Fibroblast of lung (primary cell): ENCODE measurements around the gene CACNA1E. TPM values are rescaled to one million over a fixed set of nuclear protein-coding genes. Genes with fewer than 3 reads are reported as not detected.
A peak's percentile ranks its signal among the peaks of the same experiment; 100 is the strongest.

Experiments
- DNase-seq, 2 donors: peaks; one replicate each; pipeline versions ENCODE4 v3.0.0 to v3.0.0-alpha.2; 2010; ENCODE audit warnings: low read depth in 2 of 2
- H2AFZ ChIP-seq: 2 replicates; pipeline ENCODE4 v1.5.1; 2012; ENCODE audit warnings: low read length, control low read depth, inconsistent platforms
- H3K27ac ChIP-seq: 2 replicates; pipeline ENCODE4 v1.5.1; 2011; ENCODE audit warnings: low read length, control low read depth; ENCODE audit not compliant: insufficient read depth
- H3K27me3 ChIP-seq: 2 replicates; pipeline ENCODE4 v1.5.1; 2011; ENCODE audit warnings: mild to moderate bottlenecking, low read length; ENCODE audit not compliant: control insufficient read depth, insufficient read depth
- H3K36me3 ChIP-seq: 2 replicates; pipeline ENCODE4 v1.5.1; 2011; ENCODE audit warnings: low read length; ENCODE audit not compliant: control insufficient read depth, insufficient read depth
- H3K4me1 ChIP-seq: 2 replicates; pipeline ENCODE4 v1.5.1; 2011; ENCODE audit warnings: low read length; ENCODE audit not compliant: control insufficient read depth, insufficient read depth; ENCODE audit errors: extremely low read depth
- H3K4me2 ChIP-seq: 2 replicates; pipeline ENCODE4 v1.5.1; 2011; ENCODE audit warnings: low read length, control low read depth; ENCODE audit not compliant: insufficient read depth; ENCODE audit errors: extremely low read depth
- H3K4me3 ChIP-seq, 4 experiments: fragments of 200-600 bp in 1 of 4; sonication (generic) in 1 of 4; replicated peaks in 1 of 4; 2 replicates each; pipeline ENCODE4 v1.5.1; 2011 to 2016; ENCODE audit warnings: low read length in 4 of 4, low read depth in 3 of 4, mild to moderate bottlenecking in 3 of 4, control low read depth in 2 of 4, inconsistent platforms in 1 of 4, mixed read lengths in 1 of 4; ENCODE audit not compliant: insufficient read depth in 1 of 4; ENCODE audit errors: control extremely low read depth in 1 of 4
- H3K79me2 ChIP-seq: 2 replicates; pipeline ENCODE4 v1.5.1; 2012; ENCODE audit warnings: mild to moderate bottlenecking, low read length, inconsistent platforms; ENCODE audit not compliant: control insufficient read depth, insufficient read depth
- H3K9ac ChIP-seq: 2 replicates; pipeline ENCODE4 v1.5.1; 2011; ENCODE audit warnings: mild to moderate bottlenecking, low read length, control low read depth; ENCODE audit not compliant: insufficient read depth
- H3K9me3 ChIP-seq: 2 replicates; pipeline ENCODE4 v1.5.1; 2012; ENCODE audit warnings: low read depth, low read length; ENCODE audit not compliant: control insufficient read depth, insufficient read depth
- H4K20me1 ChIP-seq: 2 replicates; pipeline ENCODE4 v1.5.1; 2011; ENCODE audit warnings: low read length; ENCODE audit not compliant: control insufficient read depth, insufficient read depth; ENCODE audit errors: extremely low read depth
- CTCF ChIP-seq, 2 donors: IDR thresholded peaks in 1 of 2; conservative IDR thresholded peaks in 1 of 2; 1 replicate in 1 of 2; 2 replicates in 1 of 2; pipeline ENCODE4 v1.5.1; 2011 to 2012; ENCODE audit warnings: low read length in 2 of 2, control low read depth in 1 of 2, inconsistent platforms in 1 of 2, low read depth in 1 of 2, mild to moderate bottlenecking in 1 of 2
- EZH2 ChIP-seq: IDR thresholded peaks from 2 replicates; pipeline ENCODE4 v1.5.1; 2012; ENCODE audit warnings: low read length, control low read depth, mild to moderate bottlenecking; ENCODE audit errors: missing control alignments
- polyA plus RNA-seq, 2 donors: library from polyadenylated mRNA; depleted of rRNA in 1 of 2; stranded (reverse) in 1 of 2; unstranded in 1 of 2; fragments of >200 nt; gene quantifications; 2 replicates each; pipeline ENCODE4 v1.2.1, GENCODE V29; 2011 to 2012; ENCODE audit warnings: missing spikeins in 1 of 2
- total RNA-seq: library from RNA; depleted of rRNA; stranded (reverse); fragments of >200 nt; gene quantifications from 2 replicates; pipeline ENCODE4 v1.2.1, GENCODE V29; 2014

Gene CACNA1E
- total and polyA plus RNA-seq, 2 donors (not counting 1 experiment from before 2014, with no cell fraction given) = 0.01 TPM; not detected in 1

GRCh38 chr1:181568736-181569135 lies 85.4 kb downstream of the CACNA1E start:
- Histone ChIP-seq H3K79me2 (no peaks in the 10 kb centered on the region), H3K4me3 (no peak overlapping the region), H3K27me3 (no peaks in the 10 kb centered on the region), H3K36me3 (no peaks in the 10 kb centered on the region), H4K20me1 (no peaks in the 10 kb centered on the region), H3K9me3 (no peaks in the 10 kb centered on the region), H3K27ac (no peak overlapping the region), H3K9ac (no peak overlapping the region), H3K4me2 (no peak overlapping the region), H2AFZ (no peak overlapping the region), H3K4me1 (no peaks in the 10 kb centered on the region)
- TF ChIP-seq EZH2 = no peak
- no peak for TF ChIP-seq CTCF (conservative IDR thresholded peaks at IDR 0.05 in 1 of 2, IDR thresholded peaks at IDR 0.05 in 1 of 2; ENCODE audit: low read depth in 1 of 2, low read length in 2 of 2)
- DNase-seq = no peak

GRCh38 chr1:181577475-181577874 lies 94.2 kb downstream of the CACNA1E start:
- Histone ChIP-seq H3K4me2 (no peak overlapping the region), H3K36me3 (no peaks in the 10 kb centered on the region), H3K9me3 (no peaks in the 10 kb centered on the region), H3K4me3 (no peak overlapping the region), H4K20me1 (no peaks in the 10 kb centered on the region), H2AFZ (no peak overlapping the region), H3K27ac (no peak overlapping the region), H3K9ac (no peak overlapping the region), H3K27me3 (no peaks in the 10 kb centered on the region), H3K4me1 (no peaks in the 10 kb centered on the region), H3K79me2 (no peaks in the 10 kb centered on the region)
- no peak for DNase-seq
- TF ChIP-seq EZH2 (no peak), CTCF (conservative IDR thresholded peaks at IDR 0.05 in 1 of 2, IDR thresholded peaks at IDR 0.05 in 1 of 2; ENCODE audit: low read depth in 1 of 2, low read length in 2 of 2) (no peak)

DNA sequence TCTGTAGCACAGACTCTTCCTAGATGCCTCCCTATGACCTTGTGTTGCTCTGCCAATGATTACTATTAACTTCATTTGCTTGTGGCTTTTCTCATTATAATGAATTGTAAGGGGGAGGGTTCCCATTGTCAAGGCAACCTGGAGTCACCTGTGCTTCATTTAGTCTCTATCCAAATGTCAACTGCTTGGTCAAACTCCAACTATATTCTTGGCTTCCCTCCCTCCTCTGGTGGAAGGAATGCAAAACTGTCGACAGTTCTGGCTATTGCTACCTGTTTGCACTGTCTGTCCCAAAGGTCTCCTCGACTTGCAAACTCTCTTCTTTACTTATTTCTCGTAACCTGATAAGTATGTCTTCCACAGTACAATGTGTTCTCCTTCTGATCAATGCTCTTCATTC lies 100.3 kb downstream of the CACNA1E start:
- no peak overlapping the region for H3K4me2 ChIP-seq
- no peak overlapping the region for H3K9ac ChIP-seq
- no peaks in the 10 kb centered on the region for H4K20me1 ChIP-seq
- H3K4me1 ChIP-seq = no peaks in the 10 kb centered on the region
- no peak overlapping the region for H2AFZ ChIP-seq
- no peaks in the 10 kb centered on the region for H3K36me3 ChIP-seq
- no peaks in the 10 kb centered on the region for H3K27me3 ChIP-seq
- H3K27ac ChIP-seq = no peak overlapping the region
- no peaks in the 10 kb centered on the region for H3K9me3 ChIP-seq
- H3K79me2 ChIP-seq = no peaks in the 10 kb centered on the region
- H3K4me3 ChIP-seq = no peak overlapping the region
- TF ChIP-seq CTCF (conservative IDR thresholded peaks at IDR 0.05 in 1 of 2, IDR thresholded peaks at IDR 0.05 in 1 of 2; ENCODE audit: low read depth in 1 of 2, low read length in 2 of 2) (peak in 1 of 2 donors; percentile 10), EZH2 (no peak)
- no peak for DNase-seq
